Midbrain (tissue), 1 donor: ENCODE data around the gene MMP24OS.
A peak's percentile ranks its signal among the peaks of the same experiment; 100 is the strongest.
"Not testable (repeated sequence)": the region's sequence is repeated elsewhere in the genome, so short reads cannot be mapped to it uniquely, and the experiment has no call there.

Experiments
- DNase-seq: peaks from one replicate; lab custom pipeline; 2025; lab: John Stamatoyannopoulos, UW

Gene MMP24OS

DNA sequence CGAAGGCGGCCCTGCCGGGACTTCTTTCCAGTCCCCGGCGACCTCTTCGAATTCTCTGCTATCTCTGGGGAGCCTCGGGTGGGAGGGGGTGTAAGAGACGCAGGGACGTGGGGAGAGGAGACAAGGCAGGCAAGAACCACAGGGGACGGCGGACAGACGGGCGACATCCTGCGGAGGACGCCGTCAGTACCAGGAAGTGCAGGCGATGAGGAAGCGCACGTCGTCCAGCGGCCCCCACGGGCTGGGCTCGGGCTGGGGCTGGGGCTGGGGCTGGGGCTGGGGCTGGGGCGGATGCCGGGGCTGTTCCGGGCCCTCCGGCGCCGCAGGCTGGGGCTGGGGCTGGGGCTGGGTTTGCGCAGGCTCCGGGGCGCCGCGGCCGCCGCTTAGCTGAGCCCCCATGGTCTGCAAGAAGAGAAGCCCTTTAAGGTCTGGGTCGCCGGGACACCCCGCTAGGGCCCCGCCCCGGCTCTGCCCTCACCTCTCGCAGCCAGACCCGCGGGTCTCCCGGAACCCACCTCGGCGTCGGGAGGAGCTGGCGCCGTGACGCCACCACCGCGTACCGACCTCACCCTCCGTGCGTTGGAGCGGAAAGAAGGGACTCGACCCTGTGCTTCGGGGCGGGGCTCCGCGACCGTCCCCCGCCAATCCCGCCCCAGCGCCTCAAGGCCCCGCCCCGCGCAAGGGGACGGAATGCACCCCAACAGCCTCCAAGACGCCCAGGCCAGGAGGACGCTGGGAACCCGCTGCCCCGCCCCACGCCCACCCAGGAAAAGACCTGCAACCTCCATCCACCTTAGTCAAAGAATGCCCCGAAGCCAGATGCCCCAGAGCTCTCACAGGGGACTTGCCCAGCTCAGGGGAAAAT lies at the start of gene MMP24OS:
Gene MMP24OS (minus strand): TSS at position 592 of the 865 bp plus-strand sequence. CDS start 193 bp downstream, at position 399.
- peak; percentile 87 for DNase-seq

DNA sequence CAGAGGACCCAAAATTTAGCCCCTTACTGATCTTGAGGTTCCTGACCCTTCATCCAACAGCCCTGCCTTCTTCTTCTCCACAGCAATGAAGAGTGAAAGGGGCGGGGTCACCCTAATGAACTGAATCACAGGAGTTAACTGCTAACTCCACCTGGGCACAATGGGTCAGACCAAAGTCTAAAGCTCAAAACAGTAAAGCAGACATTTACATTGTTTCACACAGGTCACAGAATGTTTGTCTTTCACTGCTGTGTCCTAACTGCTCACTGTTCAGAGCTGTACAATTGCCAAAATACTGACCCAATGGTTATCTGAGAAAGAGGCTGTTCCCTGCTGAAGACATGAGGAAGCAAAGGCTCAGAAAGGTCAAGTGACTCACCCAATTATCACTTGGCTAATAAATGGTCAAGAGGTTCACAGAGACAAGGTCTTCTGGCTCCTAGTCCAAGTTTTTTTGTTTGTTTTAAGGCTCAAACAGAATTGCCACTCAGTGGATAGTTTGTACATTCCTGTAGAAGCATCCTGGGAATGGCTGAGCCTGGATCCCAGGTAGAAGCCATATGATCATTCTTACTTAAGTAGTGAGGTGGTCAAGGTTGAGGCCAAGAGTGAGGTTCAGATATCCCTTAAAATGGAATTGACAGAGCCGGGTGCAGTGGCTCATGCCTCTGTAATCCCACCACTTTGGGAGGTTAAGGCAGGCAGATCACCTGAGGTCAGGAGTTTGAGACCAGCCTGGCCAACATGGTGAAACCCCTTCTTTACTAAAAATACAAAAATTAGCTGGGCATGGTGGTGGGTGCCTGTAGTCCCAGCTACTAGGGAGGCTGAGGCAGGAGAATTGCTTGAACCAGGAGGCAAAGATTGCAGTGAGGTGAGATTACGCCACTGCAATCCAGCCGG lies 49.4 kb upstream of the MMP24OS start:
- DNase-seq = no peak

DNA sequence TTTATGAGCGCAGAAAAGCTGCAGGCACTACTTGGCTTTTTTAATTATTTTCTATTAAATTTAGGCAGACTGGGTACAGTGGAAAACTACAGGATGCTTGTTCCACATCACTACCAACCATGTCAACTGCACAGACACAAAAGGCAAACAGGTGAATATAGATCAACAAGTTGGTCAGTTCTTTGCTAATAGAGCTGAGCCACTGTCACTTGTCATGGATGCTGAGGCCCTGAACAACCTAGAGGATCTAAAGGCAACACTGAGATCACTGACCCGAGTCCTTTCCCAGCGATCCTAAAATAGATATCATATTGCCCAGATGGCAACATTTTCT lies 48.8 kb upstream of the MMP24OS start:
- DNase-seq = no peak

DNA sequence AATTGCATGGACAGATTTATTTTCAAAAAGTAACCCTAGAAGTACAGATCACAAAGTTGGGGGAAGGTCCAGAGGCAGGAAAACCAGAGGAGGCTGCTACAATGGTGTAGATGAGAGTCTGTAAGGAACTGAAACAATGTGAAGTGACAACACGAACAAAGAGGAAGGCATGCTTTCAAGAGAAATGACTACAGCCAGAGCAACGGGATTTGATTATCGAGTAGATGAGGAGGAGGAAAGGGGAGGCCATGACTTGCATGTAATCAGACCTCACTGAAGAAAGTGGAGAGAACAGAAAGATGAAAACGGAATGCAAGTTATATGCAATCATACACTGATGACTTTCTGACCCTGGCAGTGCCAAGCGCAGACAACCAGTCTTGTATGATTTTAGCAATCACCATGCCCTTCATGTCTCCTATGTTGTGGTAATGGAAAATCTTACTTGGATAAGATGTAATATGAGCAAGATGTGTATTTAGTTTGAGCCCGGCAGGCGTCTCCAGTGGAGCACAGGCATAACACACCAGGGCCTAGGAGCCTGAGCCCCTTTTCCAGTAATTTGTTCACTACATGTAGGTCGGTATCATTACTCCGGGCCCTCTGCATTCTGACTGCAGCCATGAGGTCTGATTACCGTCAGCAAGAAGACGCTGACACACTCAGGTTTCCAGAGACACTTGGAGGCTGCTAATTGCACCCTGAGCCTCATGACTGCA lies 48.3 kb upstream of the MMP24OS start:
- DNase-seq = no peak

DNA sequence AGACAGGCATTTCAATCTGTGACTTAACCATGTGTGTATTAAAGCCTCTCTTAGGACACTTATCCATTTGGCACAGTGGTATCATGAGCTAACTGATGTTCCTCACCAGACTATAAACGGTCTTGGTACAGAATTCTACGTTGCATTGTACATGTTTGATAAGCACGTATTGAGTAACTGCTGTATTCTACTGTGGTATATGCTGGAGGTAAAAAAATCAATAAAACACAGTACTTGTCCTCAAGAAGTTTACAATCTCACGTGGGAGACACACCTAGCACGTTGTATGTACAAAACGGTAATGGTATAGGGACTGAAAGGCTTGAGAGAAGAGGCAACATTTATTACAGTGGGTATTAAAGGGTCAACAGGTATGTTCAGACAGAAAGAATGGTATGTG lies 47.5 kb upstream of the MMP24OS start:
- DNase-seq = no peak

DNA sequence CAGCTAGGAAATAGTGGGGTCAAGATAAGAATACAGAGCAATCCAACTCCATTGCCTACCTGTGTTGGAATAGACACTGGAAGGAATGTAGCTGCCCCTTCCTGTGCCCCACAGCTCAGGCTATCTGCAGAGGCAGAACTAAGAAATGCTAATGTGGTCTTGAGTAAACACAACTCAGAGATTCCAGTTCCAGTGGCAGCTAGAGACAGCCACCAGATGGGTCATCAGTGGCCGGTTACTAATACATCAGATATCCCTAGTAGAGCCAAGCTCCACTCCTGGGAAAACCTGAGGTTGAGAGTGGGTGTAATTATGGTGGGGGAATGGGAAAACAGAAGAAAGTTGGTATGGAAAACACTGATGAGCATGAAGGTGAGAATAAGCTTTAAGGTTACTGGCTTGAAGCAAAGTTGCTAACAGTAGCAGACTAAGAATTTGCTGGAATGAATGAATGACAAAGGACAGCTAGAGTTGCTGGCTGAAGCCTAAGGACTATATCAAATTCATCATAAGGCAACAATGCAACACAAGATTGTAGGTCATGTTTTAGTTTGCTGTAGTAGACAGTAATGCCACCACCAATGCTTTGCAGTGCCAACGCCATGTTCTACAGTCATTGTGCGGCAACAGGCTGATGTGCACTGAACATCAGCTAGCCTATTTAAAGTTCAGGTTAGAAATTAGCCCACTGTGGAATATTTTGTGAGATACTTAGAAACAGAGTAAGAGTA lies 42.6 kb upstream of the MMP24OS start:
- no peak for DNase-seq

DNA sequence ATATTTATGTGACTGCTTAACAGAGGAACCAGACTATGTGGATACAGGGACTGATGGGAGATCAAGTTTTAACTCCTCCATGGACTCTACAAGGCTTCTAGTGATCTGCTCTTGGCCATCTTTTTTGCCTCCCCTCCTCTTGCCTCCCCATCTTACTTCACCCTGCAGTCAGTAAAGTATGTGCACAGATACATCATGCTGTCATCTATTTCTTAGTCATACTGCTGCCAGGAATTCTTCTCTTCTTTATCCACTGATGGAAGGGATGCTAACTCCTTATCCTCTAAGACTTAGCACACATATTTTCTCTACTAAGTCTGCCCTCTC lies 41.9 kb upstream of the MMP24OS start:
- no peak for DNase-seq

DNA sequence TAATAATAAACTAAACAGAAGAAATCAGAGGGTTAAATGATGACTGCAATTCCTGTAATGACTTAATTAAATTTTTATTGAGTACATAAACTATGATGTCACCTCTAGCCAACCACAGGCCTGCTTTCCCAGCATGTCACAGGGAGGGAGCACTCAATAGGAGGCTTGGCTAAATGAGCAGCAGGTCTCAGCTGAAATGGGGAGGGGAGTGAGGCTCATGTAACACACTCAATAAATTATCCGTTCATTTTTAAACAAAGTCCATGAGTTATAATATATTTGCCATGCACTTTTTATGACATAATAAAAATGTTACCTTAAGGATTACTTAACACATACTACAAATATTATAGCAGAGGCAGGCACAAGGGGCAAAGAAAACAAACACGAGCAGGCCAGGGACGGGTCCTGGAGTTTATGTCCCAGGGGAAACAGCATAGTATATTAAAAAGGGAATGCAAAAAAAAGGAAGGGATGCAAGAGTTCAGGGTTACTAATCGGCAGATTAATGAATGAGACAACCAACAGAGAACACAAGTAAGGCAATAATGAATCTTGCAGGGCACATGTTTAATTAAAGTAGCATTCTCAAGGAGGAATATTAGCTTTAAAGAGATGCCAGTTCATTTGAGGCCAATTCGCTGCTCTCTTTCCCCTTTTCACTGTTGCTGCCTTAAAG lies 41.4 kb upstream of the MMP24OS start:
- DNase-seq = no peak

DNA sequence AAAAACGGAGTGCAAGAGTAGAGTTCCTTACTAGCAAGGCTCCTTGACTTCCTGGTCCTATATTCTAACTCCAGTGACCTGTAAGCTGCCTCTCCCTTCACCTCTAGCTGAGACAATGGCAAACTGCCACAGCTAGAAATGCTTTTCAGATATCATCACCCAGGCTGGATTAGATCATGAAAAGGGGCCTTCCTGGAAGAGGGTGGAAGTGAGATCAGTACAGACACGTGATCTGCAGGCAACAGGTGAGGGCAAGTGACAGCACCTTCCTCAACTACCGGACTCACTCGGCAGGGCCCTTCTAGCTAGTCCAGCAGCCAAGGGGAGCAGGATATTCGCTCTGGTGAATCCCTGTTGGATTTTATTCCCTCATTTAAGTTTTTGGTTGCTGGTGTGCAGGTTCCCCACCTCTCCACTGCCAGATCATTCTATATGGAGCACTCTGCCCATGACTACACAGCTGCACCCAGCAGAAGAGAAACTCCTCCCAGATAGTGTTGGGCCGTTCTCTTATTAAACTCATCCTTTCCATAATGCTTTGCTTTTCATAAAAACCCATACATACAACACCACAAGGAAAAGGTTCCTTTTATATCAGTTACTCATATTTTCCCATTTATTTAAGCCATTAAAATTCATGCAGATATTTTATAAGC lies 40.7 kb upstream of the MMP24OS start:
- DNase-seq = no peak

DNA sequence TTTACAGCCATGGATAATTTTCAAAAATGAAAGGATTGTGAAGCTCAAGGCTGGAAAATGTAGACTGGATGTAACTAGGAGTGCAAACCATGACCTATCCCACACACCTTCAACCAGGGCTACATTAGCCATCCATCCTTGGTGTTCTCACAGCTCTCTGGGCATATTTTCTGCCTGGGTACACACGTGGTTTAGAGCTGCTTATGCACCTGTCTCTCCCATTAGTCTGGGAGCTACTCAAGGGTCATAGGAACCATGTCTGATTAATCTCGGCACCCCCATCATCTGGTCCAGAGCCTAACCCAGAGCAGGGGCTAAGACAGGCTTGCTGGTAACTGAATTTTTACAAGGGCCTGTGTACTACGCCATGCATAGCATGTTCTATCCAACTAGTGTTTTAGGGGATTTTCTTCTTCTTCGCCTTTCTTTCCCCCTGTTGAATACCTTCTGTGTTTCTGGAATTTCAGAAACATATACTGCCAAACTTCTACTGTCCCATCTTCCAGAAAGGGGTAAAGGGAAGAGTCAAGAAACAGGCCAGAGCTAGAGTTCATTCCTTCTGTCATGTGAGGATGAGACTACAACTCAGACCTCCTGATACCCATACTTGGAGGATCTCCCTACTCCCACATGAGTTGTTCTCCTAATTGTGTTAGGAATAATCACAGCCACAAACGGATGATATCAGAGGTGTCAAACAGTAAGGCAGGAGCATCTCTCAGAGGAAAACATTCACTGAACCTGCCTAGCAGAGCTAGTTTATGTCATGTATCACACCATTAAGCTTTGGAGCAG lies 39.7 kb upstream of the MMP24OS start:
- DNase-seq = no peak

DNA sequence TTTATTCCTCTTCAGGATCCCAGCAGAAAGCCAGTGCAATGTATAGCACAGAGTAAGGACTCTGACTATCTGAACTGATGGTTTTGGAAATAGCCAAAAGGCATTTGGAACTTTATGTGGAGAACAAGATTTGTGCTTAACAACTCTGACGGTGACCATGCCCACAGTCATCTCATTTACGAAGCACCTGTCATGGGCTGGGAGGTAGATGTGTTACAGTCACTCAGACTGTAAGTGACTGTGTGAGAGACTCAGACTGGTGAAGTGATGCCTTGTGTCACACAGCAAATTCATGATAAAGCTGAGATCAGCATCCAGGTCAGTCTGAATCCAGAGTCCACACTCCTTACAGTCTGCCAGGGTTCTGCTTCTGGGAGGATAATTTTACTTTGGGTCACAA lies 38.2 kb upstream of the MMP24OS start:
- DNase-seq = no peak

DNA sequence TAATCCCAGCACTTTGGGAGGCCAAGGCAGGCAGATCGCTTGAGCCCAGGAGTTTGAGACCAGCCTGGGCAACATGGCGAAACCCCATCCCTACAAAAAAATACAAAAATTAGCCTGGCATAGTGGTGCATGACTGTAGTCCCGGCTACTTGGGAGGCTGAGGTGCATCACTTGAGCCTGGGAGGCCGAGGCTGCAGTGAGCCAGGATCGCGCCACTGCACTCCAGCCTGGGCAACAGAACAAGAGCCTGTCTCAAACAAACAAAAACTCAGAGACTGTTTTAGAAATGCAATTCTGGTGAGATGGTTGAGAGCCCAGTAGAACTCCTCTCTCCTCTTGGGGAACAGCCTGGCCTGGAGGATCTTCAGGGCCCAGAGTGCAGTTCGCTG lies 37.7 kb upstream of the MMP24OS start:
- not testable (repeated sequence) for DNase-seq

DNA sequence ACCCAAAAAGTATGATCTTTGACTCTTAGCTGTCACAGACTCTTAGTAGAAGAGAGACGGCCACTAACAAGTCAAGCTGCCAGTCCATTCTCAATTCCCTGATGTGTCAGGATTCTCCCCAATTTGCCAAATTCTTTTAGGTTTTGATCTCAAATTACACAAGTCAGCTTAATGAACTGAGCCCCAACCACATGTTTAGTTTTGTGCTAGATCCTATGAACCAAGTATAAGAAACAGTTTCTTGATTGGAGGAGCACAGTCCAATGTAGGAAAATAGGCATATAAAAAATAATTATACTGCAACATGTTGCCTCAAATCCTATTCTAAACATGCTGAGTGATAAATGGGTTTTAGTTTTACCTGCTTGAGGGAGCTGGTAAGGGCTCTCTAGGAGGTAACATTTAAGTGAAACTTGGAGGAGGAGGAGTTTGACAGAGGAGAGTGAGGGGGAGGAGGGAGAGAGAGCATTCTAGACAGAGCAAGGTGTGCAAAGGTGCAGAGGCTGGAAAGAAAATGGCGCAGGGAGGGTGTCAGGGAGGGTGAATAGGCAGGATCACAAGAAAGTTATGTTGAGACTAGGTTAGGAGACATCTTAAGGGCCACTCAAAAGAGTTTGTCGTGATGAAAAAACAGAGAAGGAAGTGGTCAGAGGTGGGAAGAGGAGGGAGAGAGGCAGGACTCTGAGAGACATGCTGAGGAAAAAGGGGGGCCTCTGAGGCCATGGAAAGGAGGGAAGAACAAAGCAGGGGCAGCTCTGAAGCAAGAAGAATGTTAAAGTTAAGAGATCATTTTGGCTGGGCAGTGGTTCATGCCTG lies 37.1 kb upstream of the MMP24OS start:
- no peak for DNase-seq

DNA sequence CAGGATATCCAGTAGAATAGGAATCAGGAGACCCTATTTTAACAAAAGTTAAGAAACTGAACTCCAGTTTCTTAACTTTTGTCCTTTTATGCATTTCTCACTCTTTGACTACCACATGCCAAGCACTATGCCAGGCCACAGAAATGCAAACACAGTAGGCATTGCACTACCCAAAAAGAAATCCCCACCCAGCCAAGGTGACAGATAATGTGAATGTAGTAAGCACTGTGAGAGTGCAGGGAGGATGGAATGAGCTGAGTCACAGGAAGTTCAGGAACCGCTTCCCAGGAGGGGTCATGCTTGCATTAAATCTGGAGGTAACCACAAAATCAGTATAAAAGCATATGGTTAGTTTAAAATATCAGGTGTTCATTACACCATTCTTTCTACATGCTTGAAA lies 34.4 kb upstream of the MMP24OS start:
- DNase-seq = no peak

DNA sequence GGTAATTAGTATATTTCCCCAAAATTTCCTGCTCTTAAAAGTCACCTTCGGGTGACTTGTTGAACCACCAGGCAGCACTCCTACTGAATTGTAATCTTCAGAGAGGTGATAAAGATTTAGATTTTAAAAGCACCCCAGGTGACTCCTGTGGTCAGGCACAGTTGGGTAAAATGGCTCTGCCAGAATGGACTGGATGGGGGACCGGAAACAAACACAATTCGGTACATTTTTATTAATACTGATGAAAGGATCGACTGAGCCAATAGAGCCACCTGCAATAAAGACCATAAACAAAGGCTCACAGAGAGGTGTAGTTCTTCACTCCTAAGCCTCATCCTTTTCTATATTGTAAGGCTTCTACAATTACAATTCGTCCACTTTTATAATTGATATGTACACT lies 33.9 kb upstream of the MMP24OS start:
- DNase-seq = no peak

DNA sequence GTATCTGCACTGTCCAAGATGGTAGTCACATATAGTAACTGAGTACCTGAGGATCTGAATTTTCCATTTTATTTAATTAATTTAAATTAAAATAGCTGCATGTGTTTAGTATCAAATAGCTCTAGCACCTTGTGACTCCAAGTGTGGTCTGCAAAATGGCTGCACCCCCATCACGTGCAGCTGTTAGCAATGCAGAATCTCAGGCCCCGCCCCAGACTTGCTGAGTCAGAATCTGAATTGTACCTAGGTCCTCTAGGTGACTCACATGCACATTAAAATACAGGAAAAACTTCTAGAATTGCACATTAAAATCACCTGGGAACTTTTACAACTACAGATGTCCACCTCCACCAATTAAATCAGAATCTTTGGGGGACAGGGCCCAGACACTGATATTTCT lies 33.5 kb upstream of the MMP24OS start:
- no peak for DNase-seq

DNA sequence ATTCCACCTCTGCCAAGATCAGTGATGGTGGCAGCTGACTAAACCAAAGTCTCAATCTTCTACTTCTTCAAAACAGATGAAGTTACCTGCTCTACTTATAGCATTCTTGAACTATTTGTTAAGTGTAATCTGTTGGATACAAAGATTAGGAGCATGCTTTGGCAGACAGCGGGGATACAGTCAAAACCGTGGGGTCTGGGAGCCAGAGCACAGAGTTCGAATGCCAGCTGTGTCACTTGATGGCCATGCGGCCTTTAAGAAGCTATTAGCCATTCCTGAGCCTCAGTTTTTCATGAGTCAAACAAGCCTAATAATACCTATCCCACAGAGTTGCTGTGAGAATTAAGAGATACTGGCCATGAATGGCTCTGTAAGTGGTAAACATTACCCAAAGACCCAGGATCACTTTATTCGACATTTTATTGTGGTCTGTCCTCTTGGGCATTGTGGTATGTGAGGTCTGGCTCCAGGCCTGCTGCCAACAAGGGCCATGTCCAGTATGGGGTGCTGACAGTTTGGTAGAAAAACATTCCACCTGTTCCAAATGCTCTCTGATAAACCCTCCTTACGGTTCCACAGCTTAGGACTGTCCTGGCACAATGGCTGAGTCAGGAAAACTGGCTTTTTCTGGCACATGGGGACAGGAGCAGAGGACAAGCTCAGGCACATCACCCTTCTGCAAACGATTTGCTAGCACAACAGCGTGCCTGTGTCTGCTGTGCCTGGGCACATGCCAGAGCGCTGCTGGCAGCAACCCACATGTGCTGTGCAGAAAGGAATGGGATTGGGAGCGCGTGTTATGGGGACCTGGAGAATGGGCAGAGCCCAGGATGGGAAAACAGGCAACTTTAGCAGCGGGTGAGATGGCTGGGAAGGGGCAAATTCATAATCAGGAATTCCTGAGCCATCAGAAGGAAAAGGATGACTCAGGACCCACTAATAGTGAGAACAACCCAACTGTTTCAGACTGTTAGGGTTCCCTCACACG lies 30.0 kb upstream of the MMP24OS start:
- peak; percentile 45 for DNase-seq
